SK-N-SH (cell line): Measurements from ENCODE around the gene EXOC4.

Experiments
- ELF1 ChIP-seq: IDR thresholded peaks from 2 replicates; pipeline ENCODE4 v1.4.0; 2012
- JUND ChIP-seq: IDR thresholded peaks from 2 replicates; pipeline ENCODE4 v1.4.0; 2012
- MXI1 ChIP-seq: IDR thresholded peaks from 2 replicates; pipeline ENCODE4 v1.6.1; 2012; ENCODE audit warnings: mild to moderate bottlenecking, low read depth, low read length, improper control_type of control experiment
- NFIC ChIP-seq: IDR thresholded peaks from 2 replicates; pipeline ENCODE4 v1.4.0; 2012; ENCODE audit warnings: borderline replicate concordance
- POLR2AphosphoS5 ChIP-seq: IDR thresholded peaks from 2 replicates; pipeline ENCODE4 v1.6.1; 2012; ENCODE audit warnings: low read depth, low read length
- RAD21 ChIP-seq: IDR thresholded peaks from 2 replicates; pipeline ENCODE4 v1.6.1; 2012; ENCODE audit warnings: mild to moderate bottlenecking, low read length
- YY1 ChIP-seq: IDR thresholded peaks from 2 replicates; pipeline ENCODE4 v1.4.0; 2012; ENCODE audit warnings: low read depth, mild to moderate bottlenecking
- ZBTB33 ChIP-seq: IDR thresholded peaks from 2 replicates; pipeline ENCODE4 v1.4.0; 2012; ENCODE audit warnings: low read depth, borderline replicate concordance
- TF ChIP-seq, protein P1 (sequence below): fragments of 200-600 bp; sonication (generic); IDR thresholded peaks from 2 replicates; pipeline ENCODE4 v1.6.1; 2017; ENCODE audit warnings: antibody characterized with exemption, mild to moderate bottlenecking, moderate library complexity
- TF ChIP-seq, protein P2 (sequence below): IDR thresholded peaks from 2 replicates; pipeline ENCODE4 v1.6.1; 2012; ENCODE audit warnings: mild to moderate bottlenecking, low read depth, low read length, moderate library complexity

DNA sequence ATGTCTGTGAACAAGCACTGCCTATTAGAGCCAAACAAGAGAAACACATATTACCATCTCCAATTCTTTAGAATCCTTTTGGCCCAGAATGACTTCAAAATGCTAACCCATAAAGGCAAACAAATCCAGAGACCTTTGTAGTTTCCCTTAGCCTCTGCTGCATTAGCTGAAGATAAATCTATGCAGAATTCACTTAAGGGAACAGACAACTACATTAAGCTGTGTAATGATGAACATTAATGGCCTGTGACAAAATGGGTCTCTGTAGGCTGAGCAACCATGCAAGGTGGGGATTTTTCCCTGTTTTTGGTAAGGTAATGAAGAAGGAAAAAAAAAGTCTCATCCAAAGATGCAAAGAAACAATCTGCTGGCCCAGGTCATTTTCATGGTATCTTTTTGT lies 411.6 kb downstream of the EXOC4 start:
- TF ChIP-seq, protein P1, sequence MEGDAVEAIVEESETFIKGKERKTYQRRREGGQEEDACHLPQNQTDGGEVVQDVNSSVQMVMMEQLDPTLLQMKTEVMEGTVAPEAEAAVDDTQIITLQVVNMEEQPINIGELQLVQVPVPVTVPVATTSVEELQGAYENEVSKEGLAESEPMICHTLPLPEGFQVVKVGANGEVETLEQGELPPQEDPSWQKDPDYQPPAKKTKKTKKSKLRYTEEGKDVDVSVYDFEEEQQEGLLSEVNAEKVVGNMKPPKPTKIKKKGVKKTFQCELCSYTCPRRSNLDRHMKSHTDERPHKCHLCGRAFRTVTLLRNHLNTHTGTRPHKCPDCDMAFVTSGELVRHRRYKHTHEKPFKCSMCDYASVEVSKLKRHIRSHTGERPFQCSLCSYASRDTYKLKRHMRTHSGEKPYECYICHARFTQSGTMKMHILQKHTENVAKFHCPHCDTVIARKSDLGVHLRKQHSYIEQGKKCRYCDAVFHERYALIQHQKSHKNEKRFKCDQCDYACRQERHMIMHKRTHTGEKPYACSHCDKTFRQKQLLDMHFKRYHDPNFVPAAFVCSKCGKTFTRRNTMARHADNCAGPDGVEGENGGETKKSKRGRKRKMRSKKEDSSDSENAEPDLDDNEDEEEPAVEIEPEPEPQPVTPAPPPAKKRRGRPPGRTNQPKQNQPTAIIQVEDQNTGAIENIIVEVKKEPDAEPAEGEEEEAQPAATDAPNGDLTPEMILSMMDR = no peak
- no peak for TF ChIP-seq ZBTB33
- TF ChIP-seq JUND = no peak
- no peak; the same call in 1 of the 2 replicates for TF ChIP-seq RAD21
- no peak for TF ChIP-seq NFIC
- no peak for TF ChIP-seq ELF1
- TF ChIP-seq YY1 = no peak
- no peak for TF ChIP-seq POLR2AphosphoS5
- TF ChIP-seq, protein P2, sequence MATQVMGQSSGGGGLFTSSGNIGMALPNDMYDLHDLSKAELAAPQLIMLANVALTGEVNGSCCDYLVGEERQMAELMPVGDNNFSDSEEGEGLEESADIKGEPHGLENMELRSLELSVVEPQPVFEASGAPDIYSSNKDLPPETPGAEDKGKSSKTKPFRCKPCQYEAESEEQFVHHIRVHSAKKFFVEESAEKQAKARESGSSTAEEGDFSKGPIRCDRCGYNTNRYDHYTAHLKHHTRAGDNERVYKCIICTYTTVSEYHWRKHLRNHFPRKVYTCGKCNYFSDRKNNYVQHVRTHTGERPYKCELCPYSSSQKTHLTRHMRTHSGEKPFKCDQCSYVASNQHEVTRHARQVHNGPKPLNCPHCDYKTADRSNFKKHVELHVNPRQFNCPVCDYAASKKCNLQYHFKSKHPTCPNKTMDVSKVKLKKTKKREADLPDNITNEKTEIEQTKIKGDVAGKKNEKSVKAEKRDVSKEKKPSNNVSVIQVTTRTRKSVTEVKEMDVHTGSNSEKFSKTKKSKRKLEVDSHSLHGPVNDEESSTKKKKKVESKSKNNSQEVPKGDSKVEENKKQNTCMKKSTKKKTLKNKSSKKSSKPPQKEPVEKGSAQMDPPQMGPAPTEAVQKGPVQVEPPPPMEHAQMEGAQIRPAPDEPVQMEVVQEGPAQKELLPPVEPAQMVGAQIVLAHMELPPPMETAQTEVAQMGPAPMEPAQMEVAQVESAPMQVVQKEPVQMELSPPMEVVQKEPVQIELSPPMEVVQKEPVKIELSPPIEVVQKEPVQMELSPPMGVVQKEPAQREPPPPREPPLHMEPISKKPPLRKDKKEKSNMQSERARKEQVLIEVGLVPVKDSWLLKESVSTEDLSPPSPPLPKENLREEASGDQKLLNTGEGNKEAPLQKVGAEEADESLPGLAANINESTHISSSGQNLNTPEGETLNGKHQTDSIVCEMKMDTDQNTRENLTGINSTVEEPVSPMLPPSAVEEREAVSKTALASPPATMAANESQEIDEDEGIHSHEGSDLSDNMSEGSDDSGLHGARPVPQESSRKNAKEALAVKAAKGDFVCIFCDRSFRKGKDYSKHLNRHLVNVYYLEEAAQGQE = no peak
- TF ChIP-seq MXI1 = no peak
